Upper lobe of left lung (tissue), 6 donors: ENCODE measurements around the gene TRPC1. TPM values are rescaled to one million over a fixed set of nuclear protein-coding genes. Genes with fewer than 3 reads are reported as not detected.
"Not testable (repeated sequence)": the region's sequence is repeated elsewhere in the genome, so short reads cannot be mapped to it uniquely, and the experiment has no call there.

ENCODE experiments used
- ATAC-seq, 2 donors: fragments of 200-7000 bp; cut with Tn5 transposase; one replicate each; pipeline ENCODE4 v1.9.1; 2022; ENCODE audit warnings: mild to moderate bottlenecking in 2 of 2, moderate library complexity in 2 of 2; ENCODE audit not compliant: low FRiP score in 2 of 2
- DNase-seq, 2 donors: peaks; one replicate each; pipeline ENCODE4 v3.0.0-alpha.2; 2019 to 2020
- H3K27ac ChIP-seq, 4 donors: fragments of 200-600 bp; sonication (generic); one replicate each; pipeline ENCODE4 v1.5.1; 2016 to 2019
- H3K27me3 ChIP-seq, 4 donors: fragments of 200-600 bp; sonication (generic); one replicate each; pipeline ENCODE4 v1.5.1; 2017 to 2019
- H3K36me3 ChIP-seq, 4 donors: fragments of 200-600 bp; sonication (generic); one replicate each; pipeline ENCODE4 v1.5.1; 2016 to 2019
- H3K4me1 ChIP-seq, 4 donors: fragments of 200-600 bp; sonication (generic); one replicate each; pipeline ENCODE4 v1.5.1; 2018 to 2019
- H3K4me3 ChIP-seq, 4 donors: fragments of 200-600 bp; sonication (generic); one replicate each; pipeline ENCODE4 v1.5.1; 2017 to 2019; ENCODE audit warnings: mild to moderate bottlenecking in 2 of 4, moderate library complexity in 1 of 4
- H3K9me3 ChIP-seq, 4 donors: fragments of 200-600 bp; sonication (generic); one replicate each; pipeline ENCODE4 v1.5.1; 2018 to 2019
- CTCF ChIP-seq, 6 experiments: fragments of 450-650 bp in 4 of 6; fragments of 200-600 bp in 2 of 6; sonication (generic) in 2 of 6; IDR thresholded peaks; one replicate each; pipeline ENCODE4 v1.5.1; 2016 to 2019; ENCODE audit warnings: antibody characterized with exemption in 6 of 6
- EP300 ChIP-seq, 4 donors: sonication (generic); formaldehyde crosslinking; IDR thresholded peaks; one replicate each; pipeline ENCODE4 v1.5.1; 2017; ENCODE audit warnings: antibody characterized with exemption in 4 of 4, control low read depth in 2 of 4
- POLR2A ChIP-seq, 4 donors: fragments of 450-650 bp; IDR thresholded peaks; one replicate each; pipeline ENCODE4 v1.5.1; 2016 to 2017; ENCODE audit warnings: antibody characterized with exemption in 4 of 4, mild to moderate bottlenecking in 2 of 4
- POLR2AphosphoS5 ChIP-seq, 2 donors: sonication (generic); formaldehyde crosslinking; IDR thresholded peaks; one replicate each; pipeline ENCODE4 v1.5.1; 2017; ENCODE audit warnings: antibody characterized with exemption in 2 of 2
- WGBS, 2 donors: methylation state at CpG; one replicate each; pipeline ENCODE4 v1.1.5; 2017 to 2018; 5-methylcytosine and 5-hydroxymethylcytosine counted together
- total RNA-seq, 6 donors: library from RNA; depleted of rRNA in 4 of 6; stranded (reverse); fragments of >200 nt in 4 of 6; gene quantifications; one replicate each; pipeline versions ENCODE4 v1.1.0 to v1.2.1, GENCODE V29; 2016 to 2021
- donor health status: DM: no; HTN: no; CAD: no; lungs with moderate emphysema.
- donor health status: DM: no; HTN: yes; CAD: no; lungs with severe emphysema.

Gene TRPC1
- total RNA-seq, 6 donors from 2014 or later = 1.7 to 10.5 (median 5.4) TPM

GRCh38 chr3:142709207-142709606 lies 14.6 kb upstream of the TRPC1 start:
- Histone ChIP-seq H3K27me3 (no peaks in the 10 kb centered on the region), H3K27ac (no peak overlapping the region), H3K4me3 (no peak overlapping the region), H3K9me3 (no peaks in the 10 kb centered on the region), H3K4me1 (no peaks in the 10 kb centered on the region), H3K36me3 (no peaks in the 10 kb centered on the region)
- no peak for TF ChIP-seq CTCF (IDR thresholded peaks at IDR 0.05)
- TF ChIP-seq EP300 (IDR thresholded peaks at IDR 0.05) = no peak
- no peak for TF ChIP-seq POLR2A (IDR thresholded peaks at IDR 0.05)
- no peak for TF ChIP-seq POLR2AphosphoS5 (IDR thresholded peaks at IDR 0.05)
- WGBS, 2 donors = 94 to 96% methylated on average over 5 of the region's 5 CpGs
- no peak for ATAC-seq
- peak in 1 of 2 donors; percentile 17 for DNase-seq

GRCh38 chr3:142714882-142715281 lies 9.0 kb upstream of the TRPC1 start:
- H3K27ac ChIP-seq, H3K36me3 ChIP-seq, DNase-seq, H3K4me1 ChIP-seq, H3K27me3 ChIP-seq, H3K4me3 ChIP-seq, H3K9me3 ChIP-seq, ATAC-seq: not testable (repeated sequence)
- WGBS, 2 donors = 83 to 100% methylated on average over 3 of the region's 3 CpGs

- Histone ChIP-seq H3K27me3 (no peaks in the 10 kb centered on the region), H3K36me3 (no peaks in the 10 kb centered on the region), H3K4me3 (no peak overlapping the region), H3K4me1 (no peaks in the 10 kb centered on the region), H3K9me3 (no peaks in the 10 kb centered on the region), H3K27ac (no peak overlapping the region)
- TF ChIP-seq EP300 (IDR thresholded peaks at IDR 0.05) (no peak), CTCF (IDR thresholded peaks at IDR 0.05) (no peak), POLR2A (IDR thresholded peaks at IDR 0.05) (no peak), POLR2AphosphoS5 (IDR thresholded peaks at IDR 0.05) (no peak)
- DNase-seq (no peak), ATAC-seq (no peak)
- 90 to 92% methylated on average over 4 of the region's 4 CpGs for WGBS, 2 donors
Measured at GRCh38 chr3:142716102-142716501, 7.7 kb upstream of the TRPC1 start.

GRCh38 chr3:142723665-142723967 lies 218 bp upstream of the TRPC1 start:
- H3K27ac ChIP-seq = peak overlapping the region in 3 of 4 donors; percentile 81 to 91 (median 85)
- TF ChIP-seq POLR2A (IDR thresholded peaks at IDR 0.05) (no peak), POLR2AphosphoS5 (IDR thresholded peaks at IDR 0.05) (no peak), CTCF (IDR thresholded peaks at IDR 0.05) (no peak), EP300 (IDR thresholded peaks at IDR 0.05) (no peak)
- DNase-seq = no peak
- no peaks in the 10 kb centered on the region for H3K9me3 ChIP-seq
- no peak for ATAC-seq
- WGBS, 2 donors = 0% methylated on average over 4 to 10 of the region's 10 CpGs
- H3K4me3 ChIP-seq = peak overlapping the region; percentile 66 to 94 (median 88)
- peaks cover 6 to 20% (median 10%) of the 10 kb centered on the region in 4 donors for H3K4me1 ChIP-seq
- no peaks in the 10 kb centered on the region for H3K36me3 ChIP-seq
- peaks cover 0 to 6% (median 0%) of the 10 kb centered on the region in 4 donors for H3K27me3 ChIP-seq

- 11 to 24% methylated on average over 11 to 26 of the region's 35 CpGs for WGBS, 2 donors
- no peaks in the 10 kb centered on the region for H3K36me3 ChIP-seq
- ATAC-seq (peak; percentile 62 to 67), DNase-seq (peak; percentile 39 to 83)
- peaks cover 6 to 20% (median 10%) of the 10 kb centered on the region in 4 donors for H3K4me1 ChIP-seq
- peaks cover 0 to 6% (median 0%) of the 10 kb centered on the region in 4 donors for H3K27me3 ChIP-seq
- no peaks in the 10 kb centered on the region for H3K9me3 ChIP-seq
- no peak for TF ChIP-seq EP300 (IDR thresholded peaks at IDR 0.05)
- TF ChIP-seq CTCF (IDR thresholded peaks at IDR 0.05) = no peak
- peak overlapping the region; percentile 81 to 91 (median 86) for H3K27ac ChIP-seq
- H3K4me3 ChIP-seq = peak overlapping the region; percentile 66 to 94 (median 88)
Measured at GRCh38 chr3:142724682-142725356, 985 bp downstream of the TRPC1 start.
